A549 (cell line): Measurements from ENCODE around the gene MAPT.

ENCODE experiments used
- EP300 ChIP-seq, 2 experiments: fragments of >200 bp; sonication (Bioruptor Twin); formaldehyde crosslinking; IDR thresholded peaks; 2 replicates in 1 of 2; 3 replicates in 1 of 2; pipeline ENCODE4 v1.6.1; 2016 to 2017
- POLR2A ChIP-seq: IDR thresholded peaks from 2 replicates; pipeline ENCODE4 v1.6.1; 2012; ENCODE audit warnings: mild to moderate bottlenecking, low read length
- TF ChIP-seq, protein P1 (sequence below): IDR thresholded peaks from 2 replicates; pipeline ENCODE4 v1.6.1; 2012

DNA sequence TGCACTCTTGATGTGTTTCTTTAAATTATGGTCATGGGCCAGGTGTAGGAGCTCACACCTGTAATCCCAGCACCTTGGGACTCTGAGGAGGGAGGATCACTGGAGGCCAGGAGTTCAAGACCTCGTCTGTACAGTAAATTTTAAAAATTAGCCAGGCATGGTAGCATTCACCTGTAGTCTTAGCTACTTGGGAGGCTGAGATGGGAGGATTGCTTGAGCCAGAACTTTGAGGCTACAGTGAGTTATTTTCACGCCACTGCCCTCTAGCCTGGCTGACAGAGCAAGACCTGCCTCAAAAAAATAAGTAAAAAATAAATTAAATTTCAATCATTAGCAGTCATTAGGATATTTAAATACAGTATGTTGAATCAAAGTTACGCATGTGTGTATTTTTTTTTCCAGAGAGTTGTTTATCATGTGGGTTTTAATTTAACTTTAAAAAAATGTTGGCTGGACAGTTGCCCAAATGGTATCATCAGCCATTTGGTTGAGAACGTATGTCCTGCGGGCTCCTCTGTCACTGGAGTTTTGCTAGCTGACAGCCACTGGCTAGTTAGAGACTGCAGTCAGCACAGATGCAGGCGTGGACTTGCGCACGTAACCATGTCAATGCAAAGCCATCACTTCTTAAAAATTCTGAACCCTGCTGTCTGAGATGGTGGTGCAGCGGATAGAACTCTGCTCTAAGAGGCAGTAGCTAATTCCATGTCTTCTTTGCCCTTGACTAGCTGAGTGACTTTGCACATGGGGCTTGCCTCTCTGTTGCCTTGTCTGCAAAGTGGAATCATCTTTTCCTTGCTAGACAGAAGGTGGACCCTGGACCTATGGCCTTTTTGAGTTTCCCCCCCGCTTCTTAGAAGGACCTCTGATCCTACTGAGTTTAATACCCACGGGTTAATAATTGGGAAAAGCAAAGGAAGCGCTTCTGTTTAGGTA is 40.0 kb downstream of the MAPT start:
- no peak for TF ChIP-seq EP300 (IDR thresholded peaks at IDR 0.05)
- TF ChIP-seq, protein P1, sequence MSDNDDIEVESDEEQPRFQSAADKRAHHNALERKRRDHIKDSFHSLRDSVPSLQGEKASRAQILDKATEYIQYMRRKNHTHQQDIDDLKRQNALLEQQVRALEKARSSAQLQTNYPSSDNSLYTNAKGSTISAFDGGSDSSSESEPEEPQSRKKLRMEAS, result no peak
- no peak for TF ChIP-seq POLR2A
